ENCODE data around the gene KRT35. TPM values are rescaled to one million over a fixed set of nuclear protein-coding genes. Genes with fewer than 3 reads are reported as not detected.

KRT35 gene
- total RNA-seq: not detected in 2 replicates

GRCh38 chr17:41481036-41481435, at the start of gene KRT35:
Gene KRT35 (minus strand): TSS chr17:41481151. CDS start chr17:41481097, 54 bp downstream.

DNA sequence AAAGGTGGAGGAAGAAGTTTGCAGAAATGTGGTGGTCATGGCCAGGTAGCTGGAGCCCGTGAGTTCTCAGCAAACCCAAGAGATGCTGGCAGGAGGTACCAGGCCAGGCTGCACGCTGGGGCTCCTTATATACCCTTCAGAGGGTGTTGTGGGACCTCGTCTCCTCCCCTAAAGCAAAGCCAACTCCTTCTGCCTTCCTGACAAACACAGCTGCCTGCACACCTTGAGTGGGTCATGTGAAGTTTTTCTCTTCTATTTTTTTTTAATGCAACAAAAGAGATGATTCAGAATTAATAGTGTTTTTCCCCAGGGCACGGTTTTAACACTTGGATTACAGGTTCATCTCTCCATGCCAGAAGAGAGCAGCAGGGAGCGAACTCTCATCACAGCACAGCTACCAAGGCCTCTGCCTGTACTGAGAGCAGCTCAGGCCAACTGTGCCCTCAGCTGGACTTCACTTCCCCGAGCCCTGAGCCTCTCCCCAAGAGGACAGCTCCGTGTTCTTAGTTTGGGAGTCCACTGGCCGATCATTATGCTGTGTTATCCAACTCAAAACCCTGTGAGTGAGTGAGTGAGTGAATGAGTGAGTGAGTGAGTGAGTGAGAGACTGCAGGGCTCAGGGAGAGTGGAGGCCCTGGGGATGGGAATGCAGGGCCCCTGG, 38.0 kb upstream of the KRT35 start, which contains the start of gene KRT15:
TSS of gene KRT15 (minus strand) at position 102 of the 661 bp plus-strand sequence. CDS start at position 39, 63 bp downstream.

DNA sequence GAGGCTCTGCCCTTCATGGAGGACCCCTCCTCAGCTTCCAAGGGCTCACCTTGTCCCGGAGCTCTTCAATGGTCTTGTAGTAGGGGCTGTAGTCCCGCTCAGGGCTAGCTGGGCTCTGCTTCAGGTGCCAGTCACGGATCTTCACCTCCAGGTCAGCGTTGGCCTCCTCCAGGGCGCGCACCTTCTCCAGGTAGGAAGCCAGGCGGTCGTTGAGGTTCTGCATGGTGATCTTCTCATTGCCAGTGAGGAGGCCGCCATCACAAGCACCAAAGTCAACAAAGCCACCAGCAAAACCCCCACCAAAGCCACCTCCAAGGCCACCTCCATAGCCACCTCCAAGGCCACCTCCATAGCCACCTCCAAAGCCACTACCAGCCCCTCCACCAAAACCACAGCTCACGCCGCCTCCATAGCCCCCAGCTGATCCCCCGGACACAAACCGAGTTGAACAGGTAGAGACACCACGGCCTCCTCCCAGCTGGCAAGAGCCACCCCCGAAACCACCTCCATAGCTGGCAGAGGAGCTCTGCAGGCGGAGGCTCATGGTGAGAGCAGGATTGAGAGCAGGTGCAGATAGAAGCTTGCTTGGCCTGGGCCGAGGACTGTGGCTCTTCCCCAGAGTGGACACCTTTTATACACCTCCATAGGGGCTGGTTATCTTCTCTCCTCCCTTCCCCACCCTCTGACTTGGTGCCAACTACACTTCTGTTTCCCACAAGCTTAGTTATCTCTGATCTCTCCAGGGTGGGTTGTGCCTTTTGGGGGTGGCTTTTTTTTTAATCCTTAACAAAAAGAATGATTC, 24.3 kb upstream of the KRT35 start, which contains the start of gene KRT13:
TSS of gene KRT13 (minus strand) at position 606 of the 802 bp plus-strand sequence. CDS start at position 544, 62 bp downstream.

DNA sequence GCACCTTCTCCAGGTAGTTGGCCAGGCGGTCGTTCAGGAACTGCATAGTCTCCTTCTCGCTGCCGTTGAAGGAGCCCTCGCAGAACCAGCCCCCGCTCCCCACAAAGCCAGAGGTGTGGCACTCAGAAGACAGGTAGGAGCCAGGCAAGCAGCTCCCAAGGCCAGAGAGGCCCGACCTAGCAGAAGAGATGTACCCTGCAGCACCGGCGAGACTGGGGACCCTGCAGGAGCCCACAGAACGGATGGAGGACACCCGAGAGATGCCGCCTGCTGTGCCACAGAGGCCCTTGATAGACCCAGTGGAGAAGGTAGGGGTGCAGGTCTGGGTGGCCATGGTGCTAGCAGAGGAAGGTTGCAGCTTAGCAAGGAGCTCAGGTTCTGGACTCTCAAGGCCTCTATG, 8.6 kb upstream of the KRT35 start, which contains the start of gene KRT36:
TSS of gene KRT36 (minus strand) at position 380 of the 400 bp plus-strand sequence. CDS start at position 334, 46 bp downstream.

DNA sequence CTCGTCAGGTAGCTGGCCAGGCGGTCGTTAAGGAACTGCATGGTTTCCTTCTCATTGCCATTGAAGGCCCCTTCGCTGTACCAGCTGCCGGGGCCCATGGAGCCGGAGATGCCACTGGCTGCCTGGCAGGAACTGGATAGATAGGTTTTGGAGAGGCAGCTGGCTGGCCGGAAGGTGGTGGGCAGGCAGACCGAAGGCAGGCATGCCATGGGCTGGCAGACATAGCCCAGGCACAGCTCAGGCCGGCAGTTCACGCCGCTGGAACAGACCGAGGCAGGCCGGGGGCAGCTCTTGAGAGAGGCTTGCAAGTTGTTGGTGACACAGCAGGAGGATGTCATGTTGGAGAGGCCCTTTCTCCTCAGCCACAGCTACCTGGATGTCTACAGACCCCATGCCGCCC, 14.0 kb downstream of the KRT35 start, which contains the start of gene KRT32:
TSS of gene KRT32 (minus strand) at position 399 of the 400 bp plus-strand sequence. CDS start at position 338, 61 bp downstream.

GRCh38 chr17:41440531-41441033, 40.4 kb downstream of the KRT35 start, which contains the start of gene KRT38:
Gene KRT38 (minus strand): TSS chr17:41440983. CDS start chr17:41440921, 62 bp downstream.

Other genes starting within 250 kb of the KRT35 start
- not detected in 2 replicates for gene KRTAP9-3, start 248.7 kb downstream of the KRT35 start, total RNA-seq
- gene KRTAP9-8, start 243.2 kb downstream of the KRT35 start, total RNA-seq: not detected in 2 replicates
- not detected in 2 replicates for gene KRTAP9-4, start 231.5 kb downstream of the KRT35 start, total RNA-seq
- not detected in 2 replicates for gene KRTAP9-9, start 225.8 kb downstream of the KRT35 start, total RNA-seq
- gene KRTAP9-6, start 215.8 kb downstream of the KRT35 start, total RNA-seq: not detected in 2 replicates
- not detected in 2 replicates for gene KRTAP9-7, start 205.5 kb downstream of the KRT35 start, total RNA-seq
- not detected in 2 replicates for gene KRTAP29-1, start 178.3 kb downstream of the KRT35 start, total RNA-seq
- not detected in 2 replicates for gene KRTAP16-1, start 171.8 kb downstream of the KRT35 start, total RNA-seq
- not detected in 2 replicates for gene KRTAP17-1, start 165.4 kb downstream of the KRT35 start, total RNA-seq
- gene KRT33A, start 130.3 kb downstream of the KRT35 start, total RNA-seq: not detected in 2 replicates
- gene KRT33B, start 111.3 kb downstream of the KRT35 start, total RNA-seq: not detected in 2 replicates
- gene KRT34, start 98.8 kb downstream of the KRT35 start, total RNA-seq: not detected in 2 replicates
- gene KRT31, start 83.5 kb downstream of the KRT35 start, total RNA-seq: not detected in 2 replicates
- not detected in 2 replicates for gene KRT37, start 56.6 kb downstream of the KRT35 start, total RNA-seq
- not detected in 2 replicates for gene KRT38, start 40.2 kb downstream of the KRT35 start, total RNA-seq
- not detected in 2 replicates for gene KRT32, start 13.8 kb downstream of the KRT35 start, total RNA-seq
- gene KRT36, start 8.8 kb upstream of the KRT35 start, total RNA-seq: 0.13 TPM in 1 of 2 replicates, not detected in the other
- not detected in 2 replicates for gene KRT13, start 24.5 kb upstream of the KRT35 start, total RNA-seq
- gene KRT15, start 37.7 kb upstream of the KRT35 start, total RNA-seq: 2.5 and 3.0 TPM in 2 replicates
- 25.1 and 30.7 TPM in 2 replicates for gene KRT19, start 47.2 kb upstream of the KRT35 start, total RNA-seq
- not detected in 2 replicates for gene KRT9, start 90.9 kb upstream of the KRT35 start, total RNA-seq
- 1.1 TPM in 1 of 2 replicates, not detected in the other for gene KRT14, start 105.7 kb upstream of the KRT35 start, total RNA-seq
- gene KRT16, start 131.6 kb upstream of the KRT35 start, total RNA-seq: 0.79 and 1.4 TPM in 2 replicates
- 7.1 and 7.4 TPM in 2 replicates for gene KRT17, start 143.4 kb upstream of the KRT35 start, total RNA-seq
- gene EIF1, start 207.7 kb upstream of the KRT35 start, total RNA-seq: 73.1 and 112 TPM in 2 replicates
- not detected in 2 replicates for gene GAST, start 231.2 kb upstream of the KRT35 start, total RNA-seq

Data from aortic smooth muscle cell (primary cell).